ENCODE measurements around the gene LCE6A.

Gene LCE6A

GRCh38 chr1:152878042-152878441, 35.4 kb downstream of the LCE6A start, which contains the start of gene SMCP:
SMCP (plus strand) TSS chr1:152878322; CDS start chr1:152884423, 6,101 bp downstream.
- peak; percentile 18 for DNase-seq

- DNase-seq = no peak
Observed at GRCh38 chr1:152879559-152880198, 37.0 kb downstream of the LCE6A start.

- DNase-seq = no peak
Observed at GRCh38 chr1:152880316-152880715, 37.7 kb downstream of the LCE6A start.

GRCh38 chr1:152880907-152881306, 38.3 kb downstream of the LCE6A start:
- DNase-seq = no peak

- no peak for DNase-seq
Observed at GRCh38 chr1:152884085-152884484, 41.4 kb downstream of the LCE6A start.

- DNase-seq = no peak
Observed at GRCh38 chr1:152884506-152884905, 41.9 kb downstream of the LCE6A start.

GRCh38 chr1:152884966-152885624, 42.4 kb downstream of the LCE6A start:
- DNase-seq = no peak

- no peak for DNase-seq
Observed at GRCh38 chr1:152886085-152886484, 43.4 kb downstream of the LCE6A start.

GRCh38 chr1:152886758-152887409, 44.2 kb downstream of the LCE6A start:
- DNase-seq = no peak

- no peak for DNase-seq
Observed at GRCh38 chr1:152888126-152888525, 45.5 kb downstream of the LCE6A start.

Measured in DMS53 (cell line).